Brain microvascular endothelial cell (primary cell): ENCODE measurements around the gene SLC24A3.

Experiments
- DNase-seq: peaks from one replicate; pipeline ENCODE4 v3.0.0-alpha.2; 2020
- H3K27ac ChIP-seq: fragments of 250-450 bp; sonication (Bioruptor Pico); 2 replicates; pipeline ENCODE4 v1.5.1; 2020; ENCODE audit warnings: mild to moderate bottlenecking, moderate library complexity
- H3K27me3 ChIP-seq: fragments of 250-450 bp; sonication (Bioruptor Pico); replicated peaks from 2 replicates; pipeline ENCODE4 v1.5.1; 2020; ENCODE audit warnings: mild to moderate bottlenecking
- H3K36me3 ChIP-seq: fragments of 250-450 bp; sonication (Bioruptor Pico); replicated peaks from 2 replicates; pipeline ENCODE4 v1.5.1; 2020; ENCODE audit warnings: mild to moderate bottlenecking
- H3K4me3 ChIP-seq: 2 replicates; pipeline ENCODE4 v1.5.1; 2011; ENCODE audit warnings: low read depth, mild to moderate bottlenecking, control low read depth, low read length, moderate library complexity
- CTCF ChIP-seq: IDR thresholded peaks from 2 replicates; pipeline ENCODE4 v1.5.1; 2011; ENCODE audit warnings: low read depth, mild to moderate bottlenecking, moderate library complexity, low read length, control low read depth, inconsistent platforms; ENCODE audit errors: missing control alignments
- in situ Hi-C: cut with HindIII; loops from 2 replicates; pipeline ENCODE4 v1.10.0; 2017; ENCODE audit warnings: low sequenced_read_pairs, low pct_ligation_motif_present

SLC24A3 gene

GRCh38 chr20:19382386-19383340 is 170.2 kb downstream of the SLC24A3 start:
- Histone ChIP-seq H3K27me3 (no peaks in the 10 kb centered on the region), H3K4me3 (no peak overlapping the region), H3K27ac (no peak overlapping the region), H3K36me3 (no peaks in the 10 kb centered on the region)
- in situ Hi-C loops: no loop called here
- no peak for TF ChIP-seq CTCF
- no peak for DNase-seq

GRCh38 chr20:19384940-19385339 is 172.5 kb downstream of the SLC24A3 start:
- no peaks in the 10 kb centered on the region for H3K27me3 ChIP-seq
- no peak overlapping the region for H3K27ac ChIP-seq
- no peak for TF ChIP-seq CTCF
- H3K4me3 ChIP-seq: no peak overlapping the region
- no peak for DNase-seq
- in situ Hi-C loops: no loop called here
- no peaks in the 10 kb centered on the region for H3K36me3 ChIP-seq

GRCh38 chr20:19387251-19387650 is 174.8 kb downstream of the SLC24A3 start:
- Histone ChIP-seq H3K36me3 (no peaks in the 10 kb centered on the region), H3K27ac (no peak overlapping the region), H3K27me3 (no peaks in the 10 kb centered on the region), H3K4me3 (no peak overlapping the region)
- DNase-seq: no peak
- in situ Hi-C loops: no loop called here
- TF ChIP-seq CTCF: no peak

GRCh38 chr20:19392344-19393130 is 180.1 kb downstream of the SLC24A3 start:
- Histone ChIP-seq H3K27ac (no peak overlapping the region), H3K4me3 (no peak overlapping the region), H3K27me3 (no peaks in the 10 kb centered on the region), H3K36me3 (no peaks in the 10 kb centered on the region)
- no peak for DNase-seq
- in situ Hi-C loops: no loop called here
- TF ChIP-seq CTCF: no peak

GRCh38 chr20:19396460-19397081 is 184.1 kb downstream of the SLC24A3 start:
- H3K4me3 ChIP-seq: no peak overlapping the region
- no peaks in the 10 kb centered on the region for H3K36me3 ChIP-seq
- in situ Hi-C loops: no loop called here
- TF ChIP-seq CTCF: no peak
- no peaks in the 10 kb centered on the region for H3K27me3 ChIP-seq
- DNase-seq: no peak
- H3K27ac ChIP-seq: no peak overlapping the region
